SK-N-MC (cell line): ENCODE data around the gene SORBS2.

ENCODE experiments used
- EZH2 ChIP-seq: fragments of 200-600 bp; sonication (generic); IDR thresholded peaks from one replicate; pipeline ENCODE4 v1.6.1; 2017; ENCODE audit warnings: antibody characterized with exemption
- FOXP2 ChIP-seq: optimal IDR thresholded peaks from 2 replicates; pipeline ENCODE3; 2011; ENCODE audit warnings: mild to moderate bottlenecking, moderate library complexity; ENCODE audit not compliant: insufficient read depth; ENCODE audit errors: extremely low read length, control extremely low read depth

GRCh38 chr4:185592845-185593488, 219.0 kb downstream of the SORBS2 start:
- TF ChIP-seq FOXP2 = no peak
- TF ChIP-seq EZH2 = no peak
